ENCODE results near the gene DPEP1.

DNA sequence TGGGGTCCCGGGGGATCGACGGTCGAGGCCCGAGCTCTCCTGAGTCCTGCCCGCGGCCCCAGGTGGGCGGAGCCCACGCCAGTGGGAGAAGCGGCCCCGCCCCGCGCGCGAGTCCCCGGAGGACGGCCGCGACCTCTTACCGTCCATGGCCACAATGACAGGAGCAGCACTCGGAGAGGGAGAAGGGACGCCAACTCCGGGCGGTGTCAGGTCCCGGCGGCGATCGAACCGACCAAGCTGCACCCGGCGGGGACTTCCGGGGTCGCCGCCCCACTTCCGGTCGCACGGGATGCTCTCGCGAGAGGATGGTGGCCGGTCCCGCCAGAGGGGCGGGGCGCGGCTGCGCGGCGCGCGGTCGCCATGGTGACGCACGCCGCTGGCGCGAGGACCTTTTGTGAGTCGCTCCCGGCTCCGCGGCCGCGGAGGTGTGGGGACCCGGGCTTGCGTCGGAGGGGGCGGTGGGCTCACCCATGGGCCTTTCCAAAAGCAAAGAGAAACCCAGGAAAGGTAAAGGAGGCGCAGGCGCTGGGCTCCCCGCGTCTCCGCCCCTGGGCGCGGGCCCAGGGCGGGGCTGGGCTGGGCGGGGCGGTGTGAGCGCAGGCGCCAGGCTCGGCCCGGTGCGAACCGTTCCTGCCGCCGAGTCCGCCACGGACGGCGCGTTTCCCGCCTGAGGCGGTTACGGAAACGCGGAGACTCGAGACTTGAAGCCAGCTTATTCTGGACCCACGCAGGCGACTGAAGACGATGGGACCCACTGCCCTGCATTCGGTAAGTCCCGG, 44.2 kb downstream of the DPEP1 start, which contains the start of the genes CHMP1A and SPATA33:
- TF ChIP-seq, protein P1, sequence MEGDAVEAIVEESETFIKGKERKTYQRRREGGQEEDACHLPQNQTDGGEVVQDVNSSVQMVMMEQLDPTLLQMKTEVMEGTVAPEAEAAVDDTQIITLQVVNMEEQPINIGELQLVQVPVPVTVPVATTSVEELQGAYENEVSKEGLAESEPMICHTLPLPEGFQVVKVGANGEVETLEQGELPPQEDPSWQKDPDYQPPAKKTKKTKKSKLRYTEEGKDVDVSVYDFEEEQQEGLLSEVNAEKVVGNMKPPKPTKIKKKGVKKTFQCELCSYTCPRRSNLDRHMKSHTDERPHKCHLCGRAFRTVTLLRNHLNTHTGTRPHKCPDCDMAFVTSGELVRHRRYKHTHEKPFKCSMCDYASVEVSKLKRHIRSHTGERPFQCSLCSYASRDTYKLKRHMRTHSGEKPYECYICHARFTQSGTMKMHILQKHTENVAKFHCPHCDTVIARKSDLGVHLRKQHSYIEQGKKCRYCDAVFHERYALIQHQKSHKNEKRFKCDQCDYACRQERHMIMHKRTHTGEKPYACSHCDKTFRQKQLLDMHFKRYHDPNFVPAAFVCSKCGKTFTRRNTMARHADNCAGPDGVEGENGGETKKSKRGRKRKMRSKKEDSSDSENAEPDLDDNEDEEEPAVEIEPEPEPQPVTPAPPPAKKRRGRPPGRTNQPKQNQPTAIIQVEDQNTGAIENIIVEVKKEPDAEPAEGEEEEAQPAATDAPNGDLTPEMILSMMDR (conservative IDR thresholded peaks at IDR 0.05; ENCODE audit: low read depth in 2 of 2) = no peak
- TF ChIP-seq EZH2phosphoT487 (IDR thresholded peaks at IDR 0.05; ENCODE audit: unreplicated experiment) = no peak

Data from GM23338 (cell line).